HUES6 (cell line): ENCODE results near the gene MAP2K4.
"Not testable (repeated sequence)": the region's sequence is repeated elsewhere in the genome, so short reads cannot be mapped to it uniquely, and the experiment has no call there.

Experiments used
- H3K27ac ChIP-seq: 2 replicates; pipeline ENCODE4 v1.7.0; 2013; ENCODE audit warnings: low read depth, mild to moderate bottlenecking, low read length, inconsistent platforms
- H3K27me3 ChIP-seq: 2 replicates; pipeline ENCODE4 v1.6.1; 2013; ENCODE audit warnings: low read length; ENCODE audit not compliant: control insufficient read depth, insufficient read depth
- H3K36me3 ChIP-seq: 2 replicates; pipeline ENCODE4 v1.6.1; 2013; ENCODE audit warnings: low read length; ENCODE audit not compliant: control insufficient read depth, insufficient read depth
- H3K4me1 ChIP-seq: 2 replicates; pipeline ENCODE4 v1.6.1; 2013; ENCODE audit warnings: low read length; ENCODE audit not compliant: control insufficient read depth, insufficient read depth
- H3K4me3 ChIP-seq: 2 replicates; pipeline ENCODE4 v1.5.1; 2013; ENCODE audit warnings: low read depth, low read length
- H3K9ac ChIP-seq: one replicate; pipeline ENCODE4 v1.6.1; 2013; ENCODE audit warnings: mild to moderate bottlenecking, low read length
- H3K9me3 ChIP-seq: 2 replicates; pipeline ENCODE4 v1.6.1; 2013; ENCODE audit warnings: low read depth, low read length; ENCODE audit not compliant: control insufficient read depth, insufficient read depth

The MAP2K4 gene

DNA sequence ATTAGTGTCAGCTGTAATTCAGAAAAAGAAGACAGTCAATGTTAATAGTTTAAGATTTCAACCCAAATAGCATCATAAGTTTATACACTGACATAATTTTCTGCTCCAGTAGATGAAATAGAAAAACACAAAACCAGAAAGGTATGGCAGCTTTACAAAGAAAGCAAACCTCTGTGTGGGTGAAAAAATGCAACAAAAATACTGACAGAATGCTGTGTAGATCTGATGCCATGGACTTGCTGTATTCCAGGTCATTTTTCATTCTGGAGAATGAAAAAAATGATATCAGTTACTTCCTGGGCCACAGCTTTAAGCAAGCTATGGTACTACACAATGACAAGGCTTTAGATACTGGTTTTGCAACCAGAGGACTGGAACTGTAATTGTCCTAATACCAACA is 116.0 kb downstream of the MAP2K4 start:
- H3K36me3 ChIP-seq = peaks cover 38% of the 10 kb centered on the region
- H3K4me3 ChIP-seq = no peak overlapping the region
- H3K27me3 ChIP-seq = no peaks in the 10 kb centered on the region
- no peak overlapping the region for H3K27ac ChIP-seq
- H3K4me1 ChIP-seq = no peaks in the 10 kb centered on the region
- peaks cover 11% of the 10 kb centered on the region; the same call in 1 of the 2 replicates for H3K9me3 ChIP-seq
- no peak overlapping the region for H3K9ac ChIP-seq

DNA sequence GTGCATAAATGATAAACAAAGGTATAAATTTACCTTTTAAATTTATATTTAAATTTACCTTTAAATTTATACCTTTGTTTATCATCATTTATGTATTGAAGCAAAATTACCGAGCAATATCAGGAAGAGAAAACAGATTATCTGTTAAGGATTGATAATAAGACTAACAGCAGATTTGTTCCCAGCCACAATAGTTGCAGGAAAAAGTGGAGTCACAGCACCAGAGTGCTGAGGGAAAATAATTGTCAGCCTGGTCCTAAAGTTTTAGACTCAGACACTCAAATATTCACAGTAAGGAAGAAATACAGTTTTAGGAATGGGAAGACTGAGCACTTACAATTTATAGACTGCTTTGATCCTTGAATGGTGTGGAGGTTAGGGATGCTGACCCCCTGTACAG is 117.2 kb downstream of the MAP2K4 start:
- H3K9ac ChIP-seq = no peak overlapping the region
- H3K4me1 ChIP-seq = no peaks in the 10 kb centered on the region
- peaks cover 46% of the 10 kb centered on the region for H3K36me3 ChIP-seq
- H3K9me3 ChIP-seq = peaks cover 11% of the 10 kb centered on the region; the same call in 1 of the 2 replicates
- no peaks in the 10 kb centered on the region for H3K27me3 ChIP-seq
- no peak overlapping the region for H3K4me3 ChIP-seq
- no peak overlapping the region for H3K27ac ChIP-seq

GRCh38 chr17:12140685-12141084 is 120.0 kb downstream of the MAP2K4 start:
- peaks cover 61% of the 10 kb centered on the region for H3K36me3 ChIP-seq
- no peak overlapping the region for H3K4me3 ChIP-seq
- H3K27me3 ChIP-seq = no peaks in the 10 kb centered on the region
- H3K9me3 ChIP-seq = peaks cover 11% of the 10 kb centered on the region; the same call in 1 of the 2 replicates
- H3K4me1 ChIP-seq = no peaks in the 10 kb centered on the region
- H3K9ac ChIP-seq = no peak overlapping the region
- no peak overlapping the region for H3K27ac ChIP-seq

- H3K36me3 ChIP-seq, H3K27me3 ChIP-seq, H3K4me1 ChIP-seq, H3K9ac ChIP-seq, H3K27ac ChIP-seq, H3K4me3 ChIP-seq: not testable (repeated sequence)
- H3K9me3 ChIP-seq = peaks cover 36% of the 10 kb centered on the region
Measured at GRCh38 chr17:12162187-12162586, 141.5 kb downstream of the MAP2K4 start.

DNA sequence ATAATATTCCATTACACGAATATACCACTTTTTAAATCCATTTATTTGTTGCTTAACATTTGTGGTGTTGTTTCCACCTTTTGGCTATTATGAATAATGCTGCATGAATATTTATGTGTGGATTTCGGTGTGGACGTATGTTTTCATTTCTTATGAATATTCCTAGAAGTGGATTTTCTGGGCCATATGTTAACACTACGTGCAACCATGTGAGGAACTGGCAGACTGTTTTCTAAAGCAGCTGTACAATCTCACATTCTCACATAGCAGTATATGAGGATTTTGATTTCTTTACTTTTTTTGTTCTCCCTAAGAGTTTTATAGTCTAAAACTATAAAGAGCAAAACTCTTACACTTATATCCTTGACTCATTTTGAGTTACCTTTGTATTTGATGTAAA is 143.4 kb downstream of the MAP2K4 start:
- H3K4me1 ChIP-seq = no peaks in the 10 kb centered on the region
- H3K36me3 ChIP-seq = no peaks in the 10 kb centered on the region
- no peak overlapping the region for H3K4me3 ChIP-seq
- no peak overlapping the region for H3K9ac ChIP-seq
- no peaks in the 10 kb centered on the region for H3K27me3 ChIP-seq
- no peak overlapping the region for H3K27ac ChIP-seq
- H3K9me3 ChIP-seq = peaks cover 32% of the 10 kb centered on the region

GRCh38 chr17:12178644-12179330 is 158.1 kb downstream of the MAP2K4 start:
- Histone ChIP-seq H3K9ac (no peak overlapping the region), H3K27ac (no peak overlapping the region), H3K4me3 (no peak overlapping the region), H3K36me3 (no peaks in the 10 kb centered on the region), H3K4me1 (no peaks in the 10 kb centered on the region), H3K9me3 (no peaks in the 10 kb centered on the region), H3K27me3 (no peaks in the 10 kb centered on the region)

GRCh38 chr17:12180644-12181261 is 160.1 kb downstream of the MAP2K4 start:
- Histone ChIP-seq H3K27me3 (no peaks in the 10 kb centered on the region), H3K9ac (no peak overlapping the region), H3K4me1 (no peaks in the 10 kb centered on the region), H3K27ac (no peak overlapping the region), H3K36me3 (no peaks in the 10 kb centered on the region), H3K9me3 (no peaks in the 10 kb centered on the region), H3K4me3 (no peak overlapping the region)

DNA sequence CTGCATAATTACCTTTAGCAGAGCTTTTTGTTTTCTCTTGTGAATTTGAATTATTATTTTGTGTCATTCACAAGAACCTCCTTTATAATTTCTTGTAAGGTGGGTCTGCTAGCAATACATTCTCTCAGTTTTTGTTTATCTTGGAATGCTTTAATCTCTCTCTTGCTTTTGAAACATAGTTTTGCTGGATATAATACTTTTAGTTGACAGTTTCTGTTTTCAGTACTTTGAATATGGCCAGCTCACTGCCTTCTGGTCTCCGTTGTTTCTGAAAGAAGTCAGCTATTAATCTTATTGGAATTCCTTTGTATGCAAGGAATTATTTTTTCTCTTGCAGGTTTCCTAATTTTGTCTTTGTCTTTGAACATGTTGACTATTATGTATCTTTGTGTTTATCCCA is 167.0 kb downstream of the MAP2K4 start:
- no peak overlapping the region for H3K9ac ChIP-seq
- H3K4me1 ChIP-seq = no peaks in the 10 kb centered on the region
- no peak overlapping the region for H3K4me3 ChIP-seq
- no peaks in the 10 kb centered on the region for H3K36me3 ChIP-seq
- H3K9me3 ChIP-seq = peaks cover 6% of the 10 kb centered on the region; the same call in 1 of the 2 replicates
- no peaks in the 10 kb centered on the region for H3K27me3 ChIP-seq
- H3K27ac ChIP-seq = no peak overlapping the region

DNA sequence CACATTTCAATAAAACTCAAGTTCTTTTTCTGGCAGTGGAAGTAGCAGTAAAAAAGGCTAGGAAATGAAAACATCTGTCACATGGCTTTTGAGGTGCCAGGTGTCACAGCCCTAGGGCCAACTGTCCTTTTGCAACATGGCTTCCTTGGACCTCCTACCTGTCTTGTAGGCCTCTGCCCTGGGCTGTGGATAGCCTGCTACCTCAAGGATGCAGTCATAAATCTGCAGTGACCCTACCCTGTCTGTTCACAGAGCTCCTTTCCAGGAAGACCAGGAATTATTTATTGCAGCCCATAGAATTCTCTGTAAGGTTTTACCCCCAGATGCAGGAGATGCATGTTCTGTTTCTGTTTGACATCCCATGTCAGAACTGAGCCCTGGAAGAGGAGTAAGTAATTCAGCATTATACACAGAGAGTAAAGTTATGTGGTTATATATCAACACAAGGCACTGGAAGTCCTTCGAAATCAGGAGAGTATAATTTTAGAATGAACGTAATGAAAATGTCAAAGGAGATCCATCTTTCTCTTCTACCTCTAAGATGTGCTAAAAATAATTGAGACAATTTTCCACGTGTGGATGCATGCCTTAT is 172.6 kb downstream of the MAP2K4 start:
- H3K36me3 ChIP-seq = no peaks in the 10 kb centered on the region
- H3K27ac ChIP-seq = no peak overlapping the region
- no peak overlapping the region for H3K9ac ChIP-seq
- no peaks in the 10 kb centered on the region; the same call in 1 of the 2 replicates for H3K9me3 ChIP-seq
- no peak overlapping the region for H3K4me3 ChIP-seq
- no peaks in the 10 kb centered on the region for H3K4me1 ChIP-seq
- H3K27me3 ChIP-seq = no peaks in the 10 kb centered on the region
